HG03045 (cell line): ENCODE results near the gene RFWD3.

Experiments used
- ATAC-seq: cut with Tn5 transposase; IDR thresholded peaks from one replicate; pipeline ENCODE4 v1.9.1; 2021; ENCODE audit warnings: mild to moderate bottlenecking, moderate library complexity; ENCODE audit not compliant: unreplicated experiment

Gene RFWD3

DNA sequence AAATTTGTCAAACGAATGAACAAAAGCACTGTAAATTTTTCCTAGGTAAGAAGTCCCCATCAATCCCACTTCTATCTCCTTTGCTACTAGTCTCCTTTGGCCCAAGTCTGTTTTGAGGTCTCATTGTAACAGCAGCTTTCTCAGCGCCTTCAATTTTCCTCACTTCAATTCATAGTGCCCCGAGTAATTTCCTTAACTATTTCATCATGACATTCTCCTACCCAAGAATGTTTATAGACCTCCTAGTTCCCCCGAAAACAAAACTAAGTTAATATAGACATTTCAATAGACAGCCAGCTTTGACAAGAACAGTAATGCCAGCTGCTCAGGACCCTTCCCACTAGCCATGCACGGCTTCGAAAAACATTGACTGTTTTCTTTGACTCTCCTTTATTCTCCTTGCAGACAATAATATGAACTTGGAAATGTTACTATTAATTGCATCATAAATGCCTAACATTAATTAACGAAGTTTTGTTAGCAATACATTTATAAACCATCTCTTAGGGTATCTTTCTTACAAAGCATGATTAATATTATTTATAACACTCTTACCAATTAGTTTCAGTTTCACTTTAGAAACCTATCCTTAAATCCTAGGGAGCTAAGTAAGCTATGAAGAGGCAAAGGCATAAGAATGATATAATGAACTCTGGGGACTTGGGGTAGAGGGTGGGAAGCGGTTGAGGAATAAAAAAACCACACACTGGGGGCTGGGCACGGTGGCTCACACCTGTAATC is 82.6 kb downstream of the RFWD3 start:
- ATAC-seq: no peak

DNA sequence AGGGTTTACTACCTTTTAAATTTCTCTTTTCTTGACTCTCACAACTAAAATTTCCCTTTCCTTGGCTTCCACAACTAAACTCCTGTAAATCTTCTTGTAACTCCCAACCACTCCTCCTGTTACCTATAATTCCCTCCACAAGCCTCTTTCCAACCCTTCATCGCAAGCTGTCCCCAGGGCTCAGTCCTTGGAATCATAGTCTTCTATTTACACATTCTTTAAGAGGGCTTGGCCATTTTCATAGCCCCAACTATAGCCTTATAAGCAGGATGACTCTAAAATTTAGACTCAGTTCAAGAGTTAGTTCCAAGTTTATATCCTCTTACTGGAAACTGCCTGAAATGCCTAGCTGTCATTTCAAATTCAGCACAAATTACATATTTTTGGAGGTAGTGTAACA is 83.7 kb downstream of the RFWD3 start:
- ATAC-seq: no peak

DNA sequence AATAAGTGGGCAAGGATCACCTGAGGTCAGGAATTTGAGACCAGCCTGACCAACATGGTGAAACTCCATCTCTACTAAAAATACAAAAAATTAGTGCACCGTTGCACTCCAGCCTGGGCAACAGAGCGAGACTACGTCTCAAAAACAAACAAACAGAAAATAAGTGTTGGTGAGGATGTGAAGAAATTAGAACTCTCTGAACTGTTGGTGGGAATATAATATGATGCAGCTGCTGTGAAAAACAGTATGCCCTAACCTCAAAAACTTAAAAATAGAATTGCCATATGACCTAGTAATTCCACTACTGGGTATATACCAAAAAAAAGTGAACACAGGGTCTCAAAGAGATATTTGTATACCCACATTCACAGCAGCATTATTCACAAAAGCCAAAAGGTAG is 85.8 kb downstream of the RFWD3 start:
- ATAC-seq: no peak

DNA sequence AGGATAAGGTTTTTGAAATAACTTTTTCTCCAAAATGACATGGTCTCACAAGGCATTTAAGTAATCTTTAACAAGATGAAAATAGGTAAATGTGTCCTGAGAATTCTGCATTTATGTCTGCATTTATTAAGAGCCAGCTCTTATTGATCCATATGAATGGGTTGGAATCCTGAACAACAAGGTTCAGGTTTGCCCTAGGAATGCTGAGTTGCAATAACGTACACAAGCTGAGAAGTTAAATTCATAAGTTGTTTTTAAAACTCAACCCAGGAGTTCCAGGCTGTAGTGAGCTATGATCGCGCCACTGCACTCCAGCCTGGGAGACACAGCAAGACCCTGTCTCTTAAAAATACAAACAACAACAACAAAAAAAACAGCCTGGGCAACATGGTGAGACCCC is 87.8 kb downstream of the RFWD3 start:
- no peak for ATAC-seq

DNA sequence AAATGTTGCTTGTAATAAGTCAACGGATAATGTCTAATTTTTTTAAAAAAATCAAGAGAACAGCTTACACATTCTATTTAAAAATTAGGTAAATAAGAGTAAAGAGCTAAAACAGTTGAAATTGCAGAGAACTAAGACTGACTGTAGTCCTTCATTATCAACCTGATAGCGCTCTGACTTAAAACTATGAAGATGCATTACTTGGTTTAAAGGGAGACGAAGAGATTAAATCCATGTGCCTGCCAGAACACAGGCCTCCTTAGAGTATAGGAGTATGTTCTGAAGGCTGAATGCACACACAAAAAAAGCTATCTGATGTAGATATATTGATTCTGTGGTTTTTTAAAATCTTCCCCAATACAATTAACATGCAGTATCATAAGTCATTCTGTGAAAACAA is 88.2 kb downstream of the RFWD3 start:
- ATAC-seq: no peak

DNA sequence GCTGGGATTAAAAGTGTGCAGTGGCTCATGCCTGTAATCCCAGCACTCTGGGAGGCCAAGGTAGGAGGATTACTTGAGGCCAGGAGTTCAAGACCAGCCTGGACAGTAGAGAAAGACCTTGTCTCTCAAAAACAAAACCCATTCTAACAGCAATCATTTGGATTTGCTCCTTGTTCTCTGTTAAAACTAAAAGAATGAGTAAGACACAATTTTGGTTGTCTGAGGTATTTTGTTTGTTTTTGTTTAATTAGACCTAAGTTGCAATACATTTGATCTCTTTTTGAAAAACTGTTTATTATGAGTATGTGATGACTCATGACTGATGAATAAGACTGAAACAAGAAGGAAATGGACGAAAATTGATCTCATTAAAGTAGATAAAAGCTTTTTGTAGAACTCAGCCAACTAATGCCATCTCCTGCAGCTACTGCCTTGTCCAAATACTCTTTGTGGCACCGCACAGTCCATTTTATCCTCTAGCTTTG is 88.8 kb downstream of the RFWD3 start:
- no peak for ATAC-seq

DNA sequence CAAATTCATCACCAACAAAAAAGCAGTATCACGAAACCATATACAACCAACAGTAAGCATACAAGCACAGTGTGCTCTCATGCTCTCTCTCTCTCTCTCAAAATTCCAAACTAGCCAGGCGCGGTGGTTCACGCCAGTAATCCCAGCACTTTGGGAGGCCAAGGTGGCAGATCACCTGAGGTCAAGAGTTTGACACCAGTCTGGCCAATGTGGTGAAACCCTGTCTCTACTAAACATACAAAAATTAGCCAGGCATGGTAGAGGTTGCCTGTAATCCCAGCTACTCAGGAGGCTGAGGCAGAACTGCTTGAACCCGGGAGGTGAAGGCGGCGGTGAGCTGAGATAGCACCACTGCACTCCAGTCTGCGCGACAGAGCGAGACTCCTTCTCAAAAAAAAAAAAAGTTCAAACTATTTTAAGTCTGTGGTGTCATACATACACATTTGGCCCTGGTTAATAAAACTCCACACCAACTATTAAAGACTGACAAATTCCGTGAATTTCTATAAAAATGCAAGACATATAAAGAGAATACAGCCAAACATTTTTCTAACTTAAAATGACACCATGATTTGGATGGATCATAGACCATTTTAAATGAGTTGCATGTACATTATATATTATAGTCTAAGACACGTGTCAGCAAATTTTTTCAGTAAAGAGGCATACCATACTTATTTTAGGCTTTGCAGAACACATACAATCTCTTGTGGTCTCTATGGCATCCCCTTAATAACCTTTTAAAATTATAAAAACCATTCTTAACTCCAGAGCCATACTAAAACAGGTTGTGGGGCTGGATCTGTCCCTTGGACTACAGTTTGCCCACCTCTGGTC is 90.7 kb downstream of the RFWD3 start:
- ATAC-seq: no peak

DNA sequence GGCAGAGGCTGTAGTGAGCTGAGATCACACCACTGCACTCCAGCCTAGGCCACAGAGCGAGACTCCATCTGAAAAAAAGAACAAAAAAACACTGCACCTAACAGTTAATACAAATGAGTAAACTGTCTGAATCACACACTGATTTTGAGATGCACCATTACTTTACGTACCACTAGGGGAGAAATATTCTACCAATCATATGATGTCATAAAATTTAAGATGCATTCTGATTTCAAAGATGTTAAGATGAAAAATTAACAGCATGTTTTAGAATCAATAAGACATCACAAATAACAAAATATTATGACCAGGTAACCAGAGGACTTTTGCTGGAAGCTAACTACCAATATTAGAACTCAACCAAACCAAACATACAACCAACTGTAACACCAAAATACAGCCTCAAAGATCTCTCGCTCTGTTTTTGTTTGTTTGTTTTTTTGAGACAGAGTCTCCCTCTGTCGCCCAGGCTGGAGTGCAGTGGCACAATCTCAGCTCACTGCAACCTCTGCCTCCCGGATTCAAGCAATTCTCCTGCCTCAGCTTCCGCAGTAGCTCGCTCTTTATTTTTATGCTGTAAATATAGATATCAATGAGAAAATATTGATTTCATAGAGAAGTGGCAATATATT is 91.4 kb downstream of the RFWD3 start:
- ATAC-seq: no peak

DNA sequence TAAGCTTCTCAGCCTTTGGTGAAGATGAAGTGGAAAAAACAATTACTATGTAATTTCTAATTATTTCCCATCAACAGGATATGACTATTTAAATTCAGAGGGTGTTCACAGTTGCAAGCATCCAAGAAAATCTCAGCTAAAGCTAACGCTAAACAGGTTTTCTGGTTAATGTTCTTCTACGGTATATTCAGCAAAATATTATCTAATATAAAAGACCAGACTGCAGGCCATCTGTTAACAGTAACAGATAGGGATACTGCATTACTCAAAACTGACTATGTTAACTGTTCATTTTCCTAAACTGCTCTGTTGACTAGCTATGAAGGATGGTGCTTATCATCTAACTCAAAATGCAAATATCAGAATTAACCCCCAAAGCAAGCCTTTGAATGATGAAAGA is 92.5 kb downstream of the RFWD3 start:
- no peak for ATAC-seq

DNA sequence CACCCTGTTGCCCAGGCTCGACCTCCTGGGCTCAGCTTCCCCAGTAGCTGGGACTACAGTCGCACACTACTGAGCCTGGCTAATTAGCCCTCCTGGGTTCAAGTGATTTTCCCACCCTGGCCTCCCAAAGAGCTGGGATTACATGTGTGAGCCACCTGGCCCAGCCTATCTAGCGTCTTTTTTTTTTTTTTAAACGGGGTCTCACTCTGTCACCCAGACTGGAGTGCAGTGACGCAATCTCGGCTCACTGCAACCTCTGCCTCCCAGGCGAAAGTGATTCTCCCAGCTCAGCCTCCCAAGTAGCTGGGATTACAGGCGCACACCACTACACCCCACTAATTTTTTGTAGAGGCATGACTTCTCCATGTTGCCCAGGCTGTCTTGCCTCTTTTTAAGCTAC is 93.1 kb downstream of the RFWD3 start:
- ATAC-seq: no peak
